RWPE1 (cell line): ENCODE measurements around the gene ZNF638.

Experiments
- CTCF ChIA-PET: fragments of 350-600 bp; sonication (Branson Sonifier 250); formaldehyde crosslinking; extraction: SDS; loops from one replicate; lab custom pipeline; 2021; lab: Yijun Ruan, JAX
- POLR2A ChIA-PET: fragments of 400-600 bp; formaldehyde crosslinking; extraction: SDS; loops from one replicate; lab custom pipeline; 2020; ENCODE audit warnings: antibody characterized with exemption; ENCODE audit not compliant: low non-redundant PET; lab: Yijun Ruan, JAX
- DNase-seq: peaks from one replicate; pipeline ENCODE4 v3.0.0; 2012; ENCODE audit warnings: low spot score
- H3K27ac ChIP-seq: fragments of 450-650 bp; 2 replicates; pipeline ENCODE4 v1.5.1; 2017
- CTCF ChIP-seq: fragments of 450-650 bp; conservative IDR thresholded peaks from 2 replicates; pipeline ENCODE4 v1.5.1; 2017; ENCODE audit warnings: low read depth, mild to moderate bottlenecking

The ZNF638 gene

DNA sequence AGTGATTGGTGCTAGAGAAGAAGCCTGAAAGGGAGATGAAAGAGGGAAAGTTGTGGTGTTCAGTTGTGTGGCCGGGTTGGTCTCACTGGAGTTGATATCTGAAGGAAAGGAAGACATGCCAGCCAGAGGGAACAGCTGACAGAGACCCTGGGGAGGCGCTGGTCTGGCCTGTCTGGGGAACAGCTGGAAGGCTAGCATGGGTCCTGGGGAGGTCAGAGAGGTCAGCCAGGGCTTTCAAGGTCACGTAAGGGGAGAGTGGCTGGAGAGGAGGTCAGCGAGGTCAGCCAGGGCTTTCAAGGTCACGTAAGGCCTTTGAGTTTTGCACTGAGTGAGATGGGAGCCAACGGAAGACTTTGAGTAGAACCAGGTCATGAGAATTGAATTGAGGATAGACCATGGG is 132.8 kb downstream of the ZNF638 start:
- ChIA-PET CTCF (interaction anchor here (0.6 kb wide), 1 partner anchor 297 kb away, joined by 3 read pairs; no protein-coding TSS in a partner anchor), POLR2A (no interaction called here)

DNA sequence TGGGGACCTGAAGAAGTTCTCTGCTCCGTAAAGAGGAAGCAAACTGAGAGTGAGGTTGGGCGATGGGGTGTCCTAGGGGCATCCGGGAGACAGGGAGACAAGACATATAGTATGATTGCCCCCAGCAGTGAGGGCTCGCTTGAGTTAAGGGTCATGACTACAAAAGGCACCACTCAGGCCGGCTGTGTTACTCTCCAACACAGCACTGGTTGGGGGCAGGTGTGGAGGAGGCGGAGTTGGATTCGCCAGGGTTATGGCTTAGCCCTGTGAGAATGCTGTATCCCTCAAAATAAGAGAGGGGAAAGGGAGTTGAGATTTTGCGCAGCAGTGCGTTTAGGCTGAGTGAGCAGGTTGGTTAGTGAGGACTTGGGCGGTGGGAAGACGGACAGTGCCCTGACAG is 133.8 kb downstream of the ZNF638 start:
- POLR2A ChIA-PET = no interaction called here
- DNase-seq = no peak

More for the DNA sequence above, 132.8 kb downstream of the ZNF638 start:
- DNase-seq = no peak
- no peak overlapping the region for H3K27ac ChIP-seq
- no peak for TF ChIP-seq CTCF

DNA sequence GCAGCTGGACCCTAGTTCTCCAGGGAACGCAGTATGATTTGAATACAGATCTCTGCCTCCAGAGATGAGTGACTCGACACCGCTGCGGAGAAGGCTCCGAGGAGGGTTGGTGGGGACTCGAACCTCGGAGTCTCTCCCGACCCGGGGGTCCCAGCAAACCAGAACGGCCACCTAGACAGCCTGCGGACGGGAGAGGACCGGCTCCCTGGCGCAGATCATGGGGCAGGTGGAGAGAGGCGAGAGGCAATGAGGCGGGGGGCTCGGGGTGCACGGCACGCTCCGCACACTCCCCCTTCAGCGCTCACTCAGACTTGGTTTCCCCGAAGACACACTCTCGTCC is 134.3 kb downstream of the ZNF638 start:
- ChIA-PET CTCF (interaction anchor here (0.6 to 0.8 kb wide), 2 partner anchors 79 to 134 kb away, joined by 3 read pairs; partner anchors contain the start of gene ZNF638), POLR2A (no interaction called here)
- no peak for TF ChIP-seq CTCF

More for the DNA sequence above, 133.8 kb downstream of the ZNF638 start:
- CTCF ChIA-PET = no interaction called here
- TF ChIP-seq CTCF = no peak
- no peak overlapping the region for H3K27ac ChIP-seq

GRCh38 chr2:71466301-71467179 is 135.0 kb downstream of the ZNF638 start:
- ChIA-PET CTCF (interaction anchor here (0.6 to 0.8 kb wide), 2 partner anchors 80 to 135 kb away, joined by 3 read pairs; partner anchors contain the start of gene ZNF638), POLR2A (no interaction called here)
- peak; percentile 42 for DNase-seq
- TF ChIP-seq CTCF = no peak
- H3K27ac ChIP-seq = no peak overlapping the region

More for the DNA sequence above, 134.3 kb downstream of the ZNF638 start:
- no peak overlapping the region for H3K27ac ChIP-seq
- no peak for DNase-seq

- DNase-seq = no peak
- ChIA-PET CTCF (no interaction called here), POLR2A (no interaction called here)
- H3K27ac ChIP-seq = no peak overlapping the region
- TF ChIP-seq CTCF = no peak
Observed at GRCh38 chr2:71467180-71467815, 135.7 kb downstream of the ZNF638 start.

GRCh38 chr2:71468279-71469015 is 136.9 kb downstream of the ZNF638 start:
- ChIA-PET CTCF (no interaction called here), POLR2A (no interaction called here)
- H3K27ac ChIP-seq = no peak overlapping the region
- no peak for DNase-seq
- TF ChIP-seq CTCF = no peak
